Ishikawa (cell line): ENCODE results near the gene UNC5C.

Experiments used
- CEBPB ChIP-seq: IDR thresholded peaks from 2 replicates; pipeline ENCODE4 v1.6.1; 2012
- CREB1 ChIP-seq: IDR thresholded peaks from 2 replicates; pipeline ENCODE4 v1.6.1; 2012; ENCODE audit warnings: low read depth
- EGR1 ChIP-seq: IDR thresholded peaks from 2 replicates; pipeline ENCODE4 v1.6.1; 2012
- EP300 ChIP-seq: IDR thresholded peaks from 2 replicates; pipeline ENCODE4 v1.6.1; 2012; ENCODE audit warnings: borderline replicate concordance
- FOXM1 ChIP-seq: IDR thresholded peaks from 2 replicates; pipeline ENCODE4 v1.6.1; 2012; ENCODE audit warnings: low read depth, borderline replicate concordance
- NFIC ChIP-seq: IDR thresholded peaks from 2 replicates; pipeline ENCODE4 v1.6.1; 2012
- RAD21 ChIP-seq: IDR thresholded peaks from 2 replicates; pipeline ENCODE4 v1.6.1; 2012; ENCODE audit warnings: low read depth
- TAF1 ChIP-seq: IDR thresholded peaks from 2 replicates; pipeline ENCODE4 v1.6.1; 2012; ENCODE audit warnings: low read depth, mild to moderate bottlenecking
- TCF12 ChIP-seq: IDR thresholded peaks from 2 replicates; pipeline ENCODE4 v1.6.1; 2012; ENCODE audit warnings: low read depth
- TEAD4 ChIP-seq: IDR thresholded peaks from 2 replicates; pipeline ENCODE4 v1.6.1; 2012
- YY1 ChIP-seq: IDR thresholded peaks from 2 replicates; pipeline ENCODE4 v1.6.1; 2012; ENCODE audit warnings: low read depth
- ZBTB7A ChIP-seq: IDR thresholded peaks from 2 replicates; pipeline ENCODE4 v1.6.1; 2012; ENCODE audit warnings: low read depth
- TF ChIP-seq, protein P1 (sequence below): IDR thresholded peaks from 2 replicates; pipeline ENCODE4 v1.6.1; 2012
- TF ChIP-seq, protein P2 (sequence below): IDR thresholded peaks from 2 replicates; pipeline ENCODE4 v1.6.1; 2012; ENCODE audit warnings: low read depth, mild to moderate bottlenecking
- TF ChIP-seq, protein P3 (sequence below): IDR thresholded peaks from 2 replicates; pipeline ENCODE4 v1.6.1; 2012

The UNC5C gene

DNA sequence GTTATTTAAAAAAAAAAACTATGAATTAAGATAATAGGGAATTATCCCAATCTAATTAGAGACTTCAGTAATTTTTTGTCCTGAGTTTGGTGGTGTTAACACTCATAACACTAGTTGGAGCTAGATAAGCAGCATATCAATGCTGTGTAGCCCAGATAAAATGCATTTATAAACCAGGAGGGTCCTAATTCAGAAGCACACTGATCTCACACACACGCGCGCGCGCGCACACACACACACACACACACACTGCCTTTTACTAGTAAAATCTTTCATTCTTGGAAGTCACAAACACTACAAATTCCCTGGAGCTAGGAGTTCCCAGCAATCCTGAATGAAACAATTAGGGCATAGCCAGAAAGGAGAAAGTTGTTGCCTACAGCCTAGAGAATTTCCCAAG, 3.2 kb downstream of the UNC5C start:
- no peak for TF ChIP-seq CEBPB

DNA sequence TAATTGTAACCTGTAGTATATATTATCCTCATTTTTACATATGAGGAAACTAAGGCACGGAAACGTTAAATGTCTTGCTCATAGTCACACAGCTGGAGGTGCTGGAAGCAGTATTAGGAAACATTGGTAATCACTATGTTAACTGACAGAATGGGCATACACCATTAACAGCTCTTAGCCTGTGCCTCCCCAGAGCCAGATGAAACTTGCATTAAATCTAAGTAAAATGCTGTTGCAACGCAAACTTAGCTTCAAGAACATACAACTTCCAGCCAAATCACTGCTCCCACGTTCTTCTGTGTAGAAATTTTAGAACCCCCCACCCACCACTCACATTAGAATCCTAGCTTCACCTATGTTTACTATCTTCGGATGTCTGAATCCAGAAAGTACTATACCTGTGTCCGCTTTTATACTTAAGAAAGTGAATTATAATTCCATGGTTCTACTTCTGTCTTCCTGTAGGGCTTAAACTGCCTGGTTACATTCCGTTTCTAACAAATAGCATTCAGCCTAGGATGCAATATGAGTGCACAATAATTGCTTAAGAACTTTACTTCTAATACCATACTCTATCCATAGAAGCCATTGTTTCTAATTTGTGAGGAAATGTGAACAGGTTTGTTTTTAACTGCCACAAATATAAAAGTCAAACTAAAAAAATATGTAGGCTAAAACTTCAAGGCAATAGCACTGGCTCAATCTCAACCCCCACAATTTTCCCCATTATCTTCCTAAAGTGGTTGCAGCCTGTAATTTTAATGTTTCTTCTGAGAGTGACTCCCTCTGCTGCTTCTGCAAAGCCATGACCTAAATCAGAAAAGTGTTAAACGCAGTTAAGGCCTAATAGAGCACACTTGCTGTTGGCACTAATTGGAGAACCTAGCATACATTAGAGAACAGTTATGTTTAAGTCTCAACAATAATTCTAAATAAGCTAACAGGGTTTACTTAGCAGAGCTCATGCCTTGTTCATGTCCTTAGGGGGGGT, 4.4 kb downstream of the UNC5C start:
- 0 out of 2 replicates have a peak, but pooled peaks have one; percentile 4 for TF ChIP-seq RAD21
- TF ChIP-seq YY1, result no peak
- no peak for TF ChIP-seq TCF12
- no peak for TF ChIP-seq CEBPB
- no peak for TF ChIP-seq CREB1

DNA sequence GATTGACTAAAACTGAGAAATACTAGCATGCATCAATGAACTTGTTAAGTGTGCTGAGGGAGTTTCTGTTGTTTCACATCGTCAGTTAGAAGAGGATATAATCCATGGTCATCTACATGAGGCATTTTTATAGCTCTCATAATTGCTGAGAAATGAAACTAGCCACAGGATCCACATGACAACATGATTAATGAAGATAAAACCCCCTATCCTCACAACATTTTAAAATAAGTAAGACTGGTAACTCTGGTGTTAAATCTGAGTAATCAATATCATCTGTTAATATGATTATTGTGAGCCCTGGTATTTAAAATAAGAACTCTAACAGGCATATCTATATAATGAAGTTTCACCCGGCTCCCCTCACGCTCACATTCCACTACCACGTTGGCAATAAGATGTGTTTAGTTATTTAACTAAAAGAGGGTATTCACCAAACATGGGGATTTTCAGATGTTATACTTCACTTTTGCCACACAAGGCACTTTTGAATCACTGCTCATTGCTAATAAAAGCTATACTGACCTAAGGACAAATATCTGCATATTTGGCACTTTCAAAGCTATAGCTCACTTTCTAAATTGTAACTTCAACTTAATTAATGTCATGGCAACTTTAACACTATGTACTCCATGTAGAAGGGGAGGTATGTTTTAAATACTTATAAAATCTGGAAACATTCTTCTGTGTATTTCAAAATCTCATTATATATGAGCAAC, 6.7 kb downstream of the UNC5C start:
- TF ChIP-seq, protein P1, sequence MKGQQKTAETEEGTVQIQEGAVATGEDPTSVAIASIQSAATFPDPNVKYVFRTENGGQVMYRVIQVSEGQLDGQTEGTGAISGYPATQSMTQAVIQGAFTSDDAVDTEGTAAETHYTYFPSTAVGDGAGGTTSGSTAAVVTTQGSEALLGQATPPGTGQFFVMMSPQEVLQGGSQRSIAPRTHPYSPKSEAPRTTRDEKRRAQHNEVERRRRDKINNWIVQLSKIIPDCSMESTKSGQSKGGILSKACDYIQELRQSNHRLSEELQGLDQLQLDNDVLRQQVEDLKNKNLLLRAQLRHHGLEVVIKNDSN, result no peak
- TF ChIP-seq NFIC (no peak), EGR1 (no peak), CEBPB (no peak), TAF1 (no peak), CREB1 (no peak), TCF12 (no peak), EP300 (no peak), ZBTB7A (no peak), TEAD4 (no peak), YY1 (no peak), RAD21 (no peak)
- TF ChIP-seq, protein P2, sequence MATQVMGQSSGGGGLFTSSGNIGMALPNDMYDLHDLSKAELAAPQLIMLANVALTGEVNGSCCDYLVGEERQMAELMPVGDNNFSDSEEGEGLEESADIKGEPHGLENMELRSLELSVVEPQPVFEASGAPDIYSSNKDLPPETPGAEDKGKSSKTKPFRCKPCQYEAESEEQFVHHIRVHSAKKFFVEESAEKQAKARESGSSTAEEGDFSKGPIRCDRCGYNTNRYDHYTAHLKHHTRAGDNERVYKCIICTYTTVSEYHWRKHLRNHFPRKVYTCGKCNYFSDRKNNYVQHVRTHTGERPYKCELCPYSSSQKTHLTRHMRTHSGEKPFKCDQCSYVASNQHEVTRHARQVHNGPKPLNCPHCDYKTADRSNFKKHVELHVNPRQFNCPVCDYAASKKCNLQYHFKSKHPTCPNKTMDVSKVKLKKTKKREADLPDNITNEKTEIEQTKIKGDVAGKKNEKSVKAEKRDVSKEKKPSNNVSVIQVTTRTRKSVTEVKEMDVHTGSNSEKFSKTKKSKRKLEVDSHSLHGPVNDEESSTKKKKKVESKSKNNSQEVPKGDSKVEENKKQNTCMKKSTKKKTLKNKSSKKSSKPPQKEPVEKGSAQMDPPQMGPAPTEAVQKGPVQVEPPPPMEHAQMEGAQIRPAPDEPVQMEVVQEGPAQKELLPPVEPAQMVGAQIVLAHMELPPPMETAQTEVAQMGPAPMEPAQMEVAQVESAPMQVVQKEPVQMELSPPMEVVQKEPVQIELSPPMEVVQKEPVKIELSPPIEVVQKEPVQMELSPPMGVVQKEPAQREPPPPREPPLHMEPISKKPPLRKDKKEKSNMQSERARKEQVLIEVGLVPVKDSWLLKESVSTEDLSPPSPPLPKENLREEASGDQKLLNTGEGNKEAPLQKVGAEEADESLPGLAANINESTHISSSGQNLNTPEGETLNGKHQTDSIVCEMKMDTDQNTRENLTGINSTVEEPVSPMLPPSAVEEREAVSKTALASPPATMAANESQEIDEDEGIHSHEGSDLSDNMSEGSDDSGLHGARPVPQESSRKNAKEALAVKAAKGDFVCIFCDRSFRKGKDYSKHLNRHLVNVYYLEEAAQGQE, result no peak

DNA sequence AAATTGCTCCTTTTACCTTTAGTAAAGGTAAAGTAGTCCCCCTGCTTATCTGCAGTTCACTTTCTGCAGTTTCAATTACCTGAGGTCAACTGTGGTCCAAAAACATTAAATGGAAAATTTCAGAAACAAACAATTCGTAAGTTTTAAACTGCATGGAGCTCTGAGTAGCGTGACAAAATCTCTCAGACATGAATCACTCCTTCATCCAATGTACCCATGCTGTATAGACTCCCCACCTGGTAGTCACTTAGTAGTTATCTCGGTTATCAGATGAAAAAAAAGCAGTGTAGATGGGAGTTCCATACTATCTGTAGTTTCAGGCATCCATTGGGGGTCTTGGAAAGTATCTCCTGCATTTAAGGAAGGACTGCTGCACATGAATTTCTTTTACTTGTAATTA, 7.7 kb downstream of the UNC5C start:
- TF ChIP-seq TEAD4, result no peak
- no peak for TF ChIP-seq CEBPB
- no peak for TF ChIP-seq CREB1
- TF ChIP-seq FOXM1, result no peak
- no peak for TF ChIP-seq RAD21
- TF ChIP-seq, protein P3, sequence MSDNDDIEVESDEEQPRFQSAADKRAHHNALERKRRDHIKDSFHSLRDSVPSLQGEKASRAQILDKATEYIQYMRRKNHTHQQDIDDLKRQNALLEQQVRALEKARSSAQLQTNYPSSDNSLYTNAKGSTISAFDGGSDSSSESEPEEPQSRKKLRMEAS, result no peak
- no peak for TF ChIP-seq YY1

DNA sequence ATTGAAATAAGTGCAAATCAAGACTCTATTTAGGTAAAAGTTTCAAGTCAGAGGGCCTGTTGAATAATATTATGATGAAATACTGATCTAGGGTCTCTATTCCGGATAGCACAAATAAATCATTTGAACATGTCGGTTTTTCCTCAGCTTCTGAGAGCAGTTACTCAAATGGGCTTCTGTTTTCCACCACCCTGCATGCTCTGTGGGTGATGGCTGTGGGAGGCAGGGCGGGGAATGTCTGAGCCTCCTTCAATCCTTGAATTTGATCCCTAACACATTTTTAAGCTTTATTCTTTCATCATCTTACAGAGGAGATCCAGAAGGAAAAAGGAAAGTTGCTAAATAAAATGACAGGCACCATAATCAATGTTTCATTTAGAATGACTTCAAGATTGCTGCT, 8.5 kb downstream of the UNC5C start:
- no peak for TF ChIP-seq TAF1
- TF ChIP-seq TEAD4, result no peak
- TF ChIP-seq, protein P1, result no peak
- no peak for TF ChIP-seq EP300
- TF ChIP-seq YY1, result no peak
- no peak for TF ChIP-seq NFIC
- no peak for TF ChIP-seq ZBTB7A
- TF ChIP-seq EGR1, result no peak
- TF ChIP-seq, protein P2, result no peak
- no peak for TF ChIP-seq CEBPB

DNA sequence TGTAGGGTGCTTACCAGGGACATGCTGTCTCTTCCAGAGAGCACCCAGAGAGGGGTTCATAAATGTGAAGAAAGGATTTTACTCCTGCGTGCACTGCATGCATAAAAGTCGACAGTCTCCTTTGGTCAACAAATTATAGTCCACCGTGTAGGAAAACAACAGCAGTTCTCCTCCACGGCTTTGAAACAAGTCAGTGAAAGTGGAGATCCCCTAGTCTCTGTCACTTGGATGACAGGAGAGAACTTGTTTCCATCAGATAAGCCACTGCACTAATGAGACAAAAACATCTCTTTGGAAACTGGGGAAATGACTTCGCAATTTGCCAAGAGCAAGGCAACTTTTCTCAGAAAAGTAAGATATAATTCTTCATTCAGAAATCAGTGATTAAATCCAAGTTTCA, 9.7 kb downstream of the UNC5C start:
- TF ChIP-seq, protein P1, result no peak
- TF ChIP-seq, protein P3, result no peak
- TF ChIP-seq TCF12 (no peak), CEBPB (no peak), ZBTB7A (no peak), EGR1 (no peak), EP300 (no peak), FOXM1 (no peak)
